ENCODE measurements around the gene SLC5A11.

- TF ChIP-seq CTCF (IDR thresholded peaks at IDR 0.05) (no peak), POLR2A (IDR thresholded peaks at IDR 0.05) (no peak)
Observed at GRCh38 chr16:24829153-24829552, 16.6 kb upstream of the SLC5A11 start.
